ENCODE results near the gene FAM170B.

- TF ChIP-seq CTCF (IDR thresholded peaks at IDR 0.05; ENCODE audit: extremely low read depth in 1 of 2, insufficient read depth in 1 of 2, low read depth in 1 of 2, low read length in 2 of 2): no peak
- TF ChIP-seq POLR2A (IDR thresholded peaks at IDR 0.05; ENCODE audit: low read depth, low read length): no peak
- TF ChIP-seq MAX (IDR thresholded peaks at IDR 0.05; ENCODE audit: insufficient read depth, insufficient read length): no peak
- no peak for TF ChIP-seq POLR2AphosphoS5 (IDR thresholded peaks at IDR 0.05; ENCODE audit: insufficient read depth, low read depth, low read length)
- no peak for TF ChIP-seq EZH2 (IDR thresholded peaks at IDR 0.05; ENCODE audit: borderline replicate concordance, low read depth, low read length, severe bottlenecking)
Observed at GRCh38 chr10:49180444-49180860, 46.6 kb upstream of the FAM170B start.

All from endothelial cell of umbilical vein (primary cell).